ENCODE measurements around the gene GNAQ.

GNAQ gene

GRCh38 chr9:77677397-77677796 is 354.2 kb downstream of the GNAQ start:
- DNase-seq, result no peak

DNA sequence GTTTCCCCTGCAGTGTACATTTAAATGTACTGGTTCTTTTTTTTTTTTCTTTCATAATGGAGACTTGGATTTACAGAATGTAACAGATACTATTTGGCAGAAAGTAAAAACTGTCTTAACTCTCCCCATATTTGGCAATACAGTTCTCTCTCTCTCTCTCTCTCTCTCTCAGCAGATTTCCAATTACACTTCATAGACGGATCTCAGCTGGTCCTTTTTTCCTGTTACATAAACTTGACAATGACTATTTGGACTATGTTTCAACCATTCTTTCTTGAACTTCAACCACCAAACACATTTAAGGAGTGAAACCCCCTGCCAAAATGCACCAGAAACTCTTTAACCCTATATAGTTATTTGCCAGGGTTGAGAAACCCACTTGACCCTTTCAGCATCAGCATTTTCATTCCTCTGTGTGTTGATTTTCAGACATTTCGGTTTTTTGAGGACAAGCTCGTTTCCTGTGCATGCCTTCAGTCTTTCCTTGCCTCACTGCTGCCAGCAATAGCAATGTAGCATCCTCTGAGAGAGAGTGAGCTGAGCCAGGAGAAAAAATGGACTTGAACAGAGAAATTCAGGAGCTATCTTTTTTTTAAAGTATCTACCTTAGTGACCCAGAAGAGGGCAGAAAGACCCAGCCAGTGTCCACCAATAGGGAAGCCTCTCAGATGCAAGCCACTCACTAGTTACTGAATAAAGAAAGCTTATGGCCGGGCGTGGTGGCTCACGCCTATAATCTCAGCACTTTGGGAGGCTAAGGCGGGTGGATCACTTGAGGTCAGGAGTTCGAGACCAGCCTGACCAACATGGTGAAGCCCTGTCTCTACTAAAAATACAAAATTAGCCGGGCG is 357.4 kb downstream of the GNAQ start:
- DNase-seq, result no peak

GRCh38 chr9:77672183-77672582 is 359.4 kb downstream of the GNAQ start:
- no peak for DNase-seq

GRCh38 chr9:77667151-77667550 is 364.5 kb downstream of the GNAQ start:
- no peak for DNase-seq
